Liver (tissue), 3 donors: Measurements from ENCODE around the gene DEGS1.

ENCODE experiments used
- JUND ChIP-seq, 2 donors: IDR thresholded peaks; 2 replicates each; pipeline ENCODE4 v1.6.1; 2016; ENCODE audit warnings: antibody characterized with exemption in 2 of 2
- RAD21 ChIP-seq, 2 donors: IDR thresholded peaks; 2 replicates each; pipeline ENCODE4 v1.6.1; 2016; ENCODE audit warnings: antibody characterized with exemption in 2 of 2, mild to moderate bottlenecking in 2 of 2
- SP1 ChIP-seq: IDR thresholded peaks from 2 replicates; pipeline ENCODE4 v1.6.1; 2018; ENCODE audit warnings: antibody characterized with exemption, mild to moderate bottlenecking
- YY1 ChIP-seq: IDR thresholded peaks from 2 replicates; pipeline ENCODE4 v1.6.1; 2016; ENCODE audit warnings: antibody characterized with exemption, mild to moderate bottlenecking
- TF ChIP-seq, protein P1 (sequence below): IDR thresholded peaks from 2 replicates; pipeline ENCODE4 v1.6.1; 2016; ENCODE audit warnings: antibody characterized with exemption, mild to moderate bottlenecking
- TF ChIP-seq, protein P2 (sequence below): fragments of 150-350 bp; IDR thresholded peaks from 2 replicates; pipeline ENCODE4 v1.5.1; 2017; ENCODE audit warnings: improper control_type of control experiment, low read depth, low read length; ENCODE audit not compliant: missing input control
- TF ChIP-seq, protein P3 (sequence below): IDR thresholded peaks from 2 replicates; pipeline ENCODE4 v1.6.1; 2016; ENCODE audit warnings: antibody characterized with exemption
- donor health status: healthy.
- donor health status: healthy.

DNA sequence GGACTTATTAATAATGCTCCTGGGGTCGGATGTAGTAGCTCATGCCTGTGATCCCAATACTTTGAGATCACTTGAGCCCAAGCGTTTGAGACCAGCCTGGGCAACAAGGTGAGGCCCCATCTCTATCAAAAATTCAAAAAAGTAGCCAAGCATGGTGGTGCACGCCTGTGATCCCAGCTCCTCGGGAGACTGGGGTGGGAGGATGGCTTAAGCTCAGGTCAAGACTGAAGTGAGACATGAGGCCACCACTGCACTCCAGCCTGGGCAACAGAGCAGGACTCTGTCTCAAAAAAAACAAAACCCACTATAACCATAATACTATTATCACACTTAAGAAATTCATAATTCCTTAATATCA lies 1.6 kb upstream of the DEGS1 start:
- TF ChIP-seq, protein P1, sequence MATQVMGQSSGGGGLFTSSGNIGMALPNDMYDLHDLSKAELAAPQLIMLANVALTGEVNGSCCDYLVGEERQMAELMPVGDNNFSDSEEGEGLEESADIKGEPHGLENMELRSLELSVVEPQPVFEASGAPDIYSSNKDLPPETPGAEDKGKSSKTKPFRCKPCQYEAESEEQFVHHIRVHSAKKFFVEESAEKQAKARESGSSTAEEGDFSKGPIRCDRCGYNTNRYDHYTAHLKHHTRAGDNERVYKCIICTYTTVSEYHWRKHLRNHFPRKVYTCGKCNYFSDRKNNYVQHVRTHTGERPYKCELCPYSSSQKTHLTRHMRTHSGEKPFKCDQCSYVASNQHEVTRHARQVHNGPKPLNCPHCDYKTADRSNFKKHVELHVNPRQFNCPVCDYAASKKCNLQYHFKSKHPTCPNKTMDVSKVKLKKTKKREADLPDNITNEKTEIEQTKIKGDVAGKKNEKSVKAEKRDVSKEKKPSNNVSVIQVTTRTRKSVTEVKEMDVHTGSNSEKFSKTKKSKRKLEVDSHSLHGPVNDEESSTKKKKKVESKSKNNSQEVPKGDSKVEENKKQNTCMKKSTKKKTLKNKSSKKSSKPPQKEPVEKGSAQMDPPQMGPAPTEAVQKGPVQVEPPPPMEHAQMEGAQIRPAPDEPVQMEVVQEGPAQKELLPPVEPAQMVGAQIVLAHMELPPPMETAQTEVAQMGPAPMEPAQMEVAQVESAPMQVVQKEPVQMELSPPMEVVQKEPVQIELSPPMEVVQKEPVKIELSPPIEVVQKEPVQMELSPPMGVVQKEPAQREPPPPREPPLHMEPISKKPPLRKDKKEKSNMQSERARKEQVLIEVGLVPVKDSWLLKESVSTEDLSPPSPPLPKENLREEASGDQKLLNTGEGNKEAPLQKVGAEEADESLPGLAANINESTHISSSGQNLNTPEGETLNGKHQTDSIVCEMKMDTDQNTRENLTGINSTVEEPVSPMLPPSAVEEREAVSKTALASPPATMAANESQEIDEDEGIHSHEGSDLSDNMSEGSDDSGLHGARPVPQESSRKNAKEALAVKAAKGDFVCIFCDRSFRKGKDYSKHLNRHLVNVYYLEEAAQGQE: no peak
- TF ChIP-seq, protein P2, sequence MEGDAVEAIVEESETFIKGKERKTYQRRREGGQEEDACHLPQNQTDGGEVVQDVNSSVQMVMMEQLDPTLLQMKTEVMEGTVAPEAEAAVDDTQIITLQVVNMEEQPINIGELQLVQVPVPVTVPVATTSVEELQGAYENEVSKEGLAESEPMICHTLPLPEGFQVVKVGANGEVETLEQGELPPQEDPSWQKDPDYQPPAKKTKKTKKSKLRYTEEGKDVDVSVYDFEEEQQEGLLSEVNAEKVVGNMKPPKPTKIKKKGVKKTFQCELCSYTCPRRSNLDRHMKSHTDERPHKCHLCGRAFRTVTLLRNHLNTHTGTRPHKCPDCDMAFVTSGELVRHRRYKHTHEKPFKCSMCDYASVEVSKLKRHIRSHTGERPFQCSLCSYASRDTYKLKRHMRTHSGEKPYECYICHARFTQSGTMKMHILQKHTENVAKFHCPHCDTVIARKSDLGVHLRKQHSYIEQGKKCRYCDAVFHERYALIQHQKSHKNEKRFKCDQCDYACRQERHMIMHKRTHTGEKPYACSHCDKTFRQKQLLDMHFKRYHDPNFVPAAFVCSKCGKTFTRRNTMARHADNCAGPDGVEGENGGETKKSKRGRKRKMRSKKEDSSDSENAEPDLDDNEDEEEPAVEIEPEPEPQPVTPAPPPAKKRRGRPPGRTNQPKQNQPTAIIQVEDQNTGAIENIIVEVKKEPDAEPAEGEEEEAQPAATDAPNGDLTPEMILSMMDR: no peak
- TF ChIP-seq, protein P3, sequence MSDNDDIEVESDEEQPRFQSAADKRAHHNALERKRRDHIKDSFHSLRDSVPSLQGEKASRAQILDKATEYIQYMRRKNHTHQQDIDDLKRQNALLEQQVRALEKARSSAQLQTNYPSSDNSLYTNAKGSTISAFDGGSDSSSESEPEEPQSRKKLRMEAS: no peak
- TF ChIP-seq SP1 (no peak), YY1 (no peak), JUND (IDR thresholded peaks at IDR 0.05) (no peak), RAD21 (IDR thresholded peaks at IDR 0.05) (no peak)
